Measurements from ENCODE around the gene ANKRD12.

- TF ChIP-seq, protein P1, sequence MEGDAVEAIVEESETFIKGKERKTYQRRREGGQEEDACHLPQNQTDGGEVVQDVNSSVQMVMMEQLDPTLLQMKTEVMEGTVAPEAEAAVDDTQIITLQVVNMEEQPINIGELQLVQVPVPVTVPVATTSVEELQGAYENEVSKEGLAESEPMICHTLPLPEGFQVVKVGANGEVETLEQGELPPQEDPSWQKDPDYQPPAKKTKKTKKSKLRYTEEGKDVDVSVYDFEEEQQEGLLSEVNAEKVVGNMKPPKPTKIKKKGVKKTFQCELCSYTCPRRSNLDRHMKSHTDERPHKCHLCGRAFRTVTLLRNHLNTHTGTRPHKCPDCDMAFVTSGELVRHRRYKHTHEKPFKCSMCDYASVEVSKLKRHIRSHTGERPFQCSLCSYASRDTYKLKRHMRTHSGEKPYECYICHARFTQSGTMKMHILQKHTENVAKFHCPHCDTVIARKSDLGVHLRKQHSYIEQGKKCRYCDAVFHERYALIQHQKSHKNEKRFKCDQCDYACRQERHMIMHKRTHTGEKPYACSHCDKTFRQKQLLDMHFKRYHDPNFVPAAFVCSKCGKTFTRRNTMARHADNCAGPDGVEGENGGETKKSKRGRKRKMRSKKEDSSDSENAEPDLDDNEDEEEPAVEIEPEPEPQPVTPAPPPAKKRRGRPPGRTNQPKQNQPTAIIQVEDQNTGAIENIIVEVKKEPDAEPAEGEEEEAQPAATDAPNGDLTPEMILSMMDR (conservative IDR thresholded peaks at IDR 0.05; ENCODE audit: low read length) = no peak
- TF ChIP-seq EZH2phosphoT487 (IDR thresholded peaks at IDR 0.05; ENCODE audit: borderline replicate concordance, low read depth, low read length) = no peak
Measured at GRCh38 chr18:9123520-9123919, 13.1 kb upstream of the ANKRD12 start.
